CD4-positive, CD25-positive, alpha-beta regulatory T cell (primary cell): ENCODE data around the gene DDB1. TPM values are rescaled to one million over a fixed set of nuclear protein-coding genes. Genes with fewer than 3 reads are reported as not detected.

Experiments
- ATAC-seq, 2 donors: fragments of 150-1000 bp; cut with Tn5 transposase; one replicate each; pipeline ENCODE4 v1.10.0; 2021; ENCODE audit warnings: low read depth in 2 of 2, moderate number of reproducible peaks in 2 of 2, moderate library complexity in 1 of 2
- DNase-seq, 3 donors: peaks; one replicate each; pipeline versions ENCODE4 v3.0.0 to v3.0.0-alpha.2; 2012 to 2022; ENCODE audit warnings: mixed read lengths in 1 of 3
- H3K27ac ChIP-seq: one replicate; pipeline ENCODE4 v1.7.0; 2013; ENCODE audit warnings: mild to moderate bottlenecking, low read length; ENCODE audit not compliant: insufficient read depth, poor library complexity, severe bottlenecking
- H3K27me3 ChIP-seq: one replicate; pipeline ENCODE4 v1.7.0; 2013; ENCODE audit warnings: low read length; ENCODE audit not compliant: control insufficient read depth, insufficient read depth
- H3K36me3 ChIP-seq: one replicate; pipeline ENCODE4 v1.7.0; 2013; ENCODE audit warnings: mild to moderate bottlenecking, low read length, moderate library complexity; ENCODE audit not compliant: control insufficient read depth, insufficient read depth
- H3K4me1 ChIP-seq: 2 replicates; pipeline ENCODE4 v1.7.0; 2013; ENCODE audit warnings: mild to moderate bottlenecking, low read length; ENCODE audit not compliant: insufficient read depth, control insufficient read depth, poor library complexity, severe bottlenecking
- H3K4me3 ChIP-seq: one replicate; pipeline ENCODE4 v1.7.0; 2013; ENCODE audit warnings: low read depth, mild to moderate bottlenecking, low read length, moderate library complexity
- H3K9me3 ChIP-seq, 2 experiments: 1 replicate in 1 of 2; 2 replicates in 1 of 2; pipeline ENCODE4 v1.7.0; 2013; ENCODE audit warnings: low read length in 2 of 2, mild to moderate bottlenecking in 1 of 2, moderate library complexity in 1 of 2; ENCODE audit not compliant: control insufficient read depth in 2 of 2
- H3K27ac Mint-ChIP-seq, 3 donors: one replicate each; pipeline ENCODE4 v1.8.0; 2020 to 2022; ENCODE audit warnings: mild to moderate bottlenecking in 3 of 3, mixed read lengths in 3 of 3, moderate library complexity in 2 of 3
- H3K27me3 Mint-ChIP-seq: one replicate; pipeline ENCODE4 v1.8.0; 2022; ENCODE audit warnings: mild to moderate bottlenecking, mixed read lengths
- H3K36me3 Mint-ChIP-seq: one replicate; pipeline ENCODE4 v1.8.0; 2020; ENCODE audit warnings: mixed read lengths
- H3K4me1 Mint-ChIP-seq, 4 donors: one replicate each; pipeline ENCODE4 v1.8.0; 2020 to 2022; ENCODE audit warnings: mixed read lengths in 4 of 4, mild to moderate bottlenecking in 1 of 4
- H3K4me3 Mint-ChIP-seq, 4 donors: one replicate each; pipeline ENCODE4 v1.8.0; 2020 to 2022; ENCODE audit warnings: mild to moderate bottlenecking in 4 of 4, mixed read lengths in 4 of 4, moderate library complexity in 3 of 4
- H3K9me3 Mint-ChIP-seq, 7 donors: one replicate each; pipeline ENCODE4 v1.8.0; 2020 to 2022; ENCODE audit warnings: mixed read lengths in 7 of 7, mild to moderate bottlenecking in 3 of 7, moderate library complexity in 2 of 7
- polyA plus RNA-seq, 4 donors: library from polyadenylated mRNA; unstranded; fragments of 300-500 nt; fragmentation: Illumina TruSeq; gene quantifications; one replicate each; pipeline ENCODE4 v1.2.3, GENCODE V29; 2021
- total RNA-seq: library from RNA; stranded (reverse); gene quantifications from one replicate; pipeline ENCODE4 v1.2.3, GENCODE V29; 2022

Gene DDB1
- total and polyA plus RNA-seq, 5 donors from 2014 or later, result 117 to 158 (median 130) TPM

GRCh38 chr11:61337706-61338470 is 5.0 kb upstream of the DDB1 start:
- peaks cover 12% of the 10 kb centered on the region for H3K4me1 ChIP-seq
- H3K4me3 Mint-ChIP-seq, result no peak overlapping the region
- H3K9me3 ChIP-seq, result no peaks in the 10 kb centered on the region
- H3K27me3 Mint-ChIP-seq, result no peaks in the 10 kb centered on the region
- no peak for DNase-seq
- peaks cover 4% of the 10 kb centered on the region for H3K36me3 ChIP-seq
- no peak overlapping the region for H3K4me3 ChIP-seq
- H3K9me3 Mint-ChIP-seq, result no peaks in the 10 kb centered on the region
- H3K4me1 Mint-ChIP-seq, result peaks cover 0 to 32% (median 13%) of the 10 kb centered on the region in 4 donors
- no peak for ATAC-seq
- H3K36me3 Mint-ChIP-seq, result peaks cover 20% of the 10 kb centered on the region
- no peaks in the 10 kb centered on the region for H3K27me3 ChIP-seq
- no peak overlapping the region for H3K27ac ChIP-seq
- no peak overlapping the region for H3K27ac Mint-ChIP-seq

- Mint-ChIP-seq H3K36me3 (peaks cover 15% of the 10 kb centered on the region), H3K9me3 (no peaks in the 10 kb centered on the region), H3K27me3 (no peaks in the 10 kb centered on the region), H3K4me3 (peak overlapping the region in 3 of 4 donors; percentile 24 to 79 (median 78)), H3K4me1 (peaks cover 9 to 47% (median 26%) of the 10 kb centered on the region in 4 donors), H3K27ac (peak overlapping the region; percentile 80 to 94 (median 82))
- H3K36me3 ChIP-seq, result peaks cover 4% of the 10 kb centered on the region
- ATAC-seq (peak; percentile 57 to 62), DNase-seq (peak; percentile 69 to 92 (median 85))
- no peaks in the 10 kb centered on the region for H3K9me3 ChIP-seq
- peak overlapping the region; percentile 70 for H3K27ac ChIP-seq
- peaks cover 27% of the 10 kb centered on the region for H3K4me1 ChIP-seq
- no peak overlapping the region for H3K4me3 ChIP-seq
- H3K27me3 ChIP-seq, result no peaks in the 10 kb centered on the region
Observed at GRCh38 chr11:61336171-61336935, 3.4 kb upstream of the DDB1 start.

- peak overlapping the region; percentile 70 for H3K27ac ChIP-seq
Observed at GRCh38 chr11:61335355-61335710, 2.4 kb upstream of the DDB1 start.

GRCh38 chr11:61334434-61335354 is 1.8 kb upstream of the DDB1 start:
- no peaks in the 10 kb centered on the region for H3K27me3 ChIP-seq
- Mint-ChIP-seq H3K9me3 (no peaks in the 10 kb centered on the region), H3K4me1 (peaks cover 17 to 63% (median 39%) of the 10 kb centered on the region in 4 donors), H3K27me3 (no peaks in the 10 kb centered on the region), H3K4me3 (peak overlapping the region; percentile 32 to 98 (median 92)), H3K36me3 (peaks cover 15% of the 10 kb centered on the region), H3K27ac (peak overlapping the region; percentile 97 to 98 (median 98))
- peaks cover 5% of the 10 kb centered on the region for H3K36me3 ChIP-seq
- H3K4me1 ChIP-seq, result peaks cover 32% of the 10 kb centered on the region
- no peak overlapping the region for H3K27ac ChIP-seq
- no peak for DNase-seq
- no peaks in the 10 kb centered on the region for H3K9me3 ChIP-seq
- ATAC-seq, result no peak
- H3K4me3 ChIP-seq, result no peak overlapping the region

More at GRCh38 chr11:61335355-61335710, 2.4 kb upstream of the DDB1 start:
- no peaks in the 10 kb centered on the region for H3K27me3 Mint-ChIP-seq
- DNase-seq (no peak), ATAC-seq (no peak)
- peak overlapping the region in 2 of 3 donors; percentile 58 to 94 for H3K27ac Mint-ChIP-seq
- H3K4me1 ChIP-seq, result peaks cover 32% of the 10 kb centered on the region
- no peaks in the 10 kb centered on the region for H3K9me3 Mint-ChIP-seq
- H3K4me3 ChIP-seq, result no peak overlapping the region
- no peaks in the 10 kb centered on the region for H3K27me3 ChIP-seq
- H3K36me3 Mint-ChIP-seq, result peaks cover 10% of the 10 kb centered on the region
- H3K9me3 ChIP-seq, result no peaks in the 10 kb centered on the region
- H3K4me1 Mint-ChIP-seq, result peaks cover 10 to 57% (median 33%) of the 10 kb centered on the region in 4 donors
- H3K36me3 ChIP-seq, result peaks cover 2% of the 10 kb centered on the region
- H3K4me3 Mint-ChIP-seq, result peak overlapping the region in 2 of 4 donors; percentile 27 to 52

GRCh38 chr11:61333550-61334433 is 887 bp upstream of the DDB1 start:
- H3K4me1 ChIP-seq, result peaks cover 32% of the 10 kb centered on the region

GRCh38 chr11:61332281-61332796 is 566 bp downstream of the DDB1 start:
- no peaks in the 10 kb centered on the region for H3K9me3 Mint-ChIP-seq
- peak; percentile 3 to 15 (median 7) for DNase-seq

More at GRCh38 chr11:61333550-61334433, 887 bp upstream of the DDB1 start:
- H3K9me3 Mint-ChIP-seq, result no peaks in the 10 kb centered on the region
- Histone ChIP-seq H3K9me3 (no peaks in the 10 kb centered on the region), H3K36me3 (peaks cover 14% of the 10 kb centered on the region), H3K27me3 (no peaks in the 10 kb centered on the region), H3K27ac (peak overlapping the region; percentile 87), H3K4me3 (peak overlapping the region; percentile 83)
- ATAC-seq (no peak), DNase-seq (no peak)
- peaks cover 23 to 72% (median 47%) of the 10 kb centered on the region in 4 donors for H3K4me1 Mint-ChIP-seq
- H3K4me3 Mint-ChIP-seq, result peak overlapping the region; percentile 89 to 98 (median 96)
- peaks cover 19% of the 10 kb centered on the region for H3K36me3 Mint-ChIP-seq
- H3K27me3 Mint-ChIP-seq, result no peaks in the 10 kb centered on the region
- peak overlapping the region; percentile 97 to 98 (median 98) for H3K27ac Mint-ChIP-seq

More at GRCh38 chr11:61332281-61332796, 566 bp downstream of the DDB1 start:
- peak overlapping the region; percentile 89 to 98 (median 96) for H3K4me3 Mint-ChIP-seq
- H3K27ac Mint-ChIP-seq, result peak overlapping the region; percentile 95 to 98 (median 97)
- H3K27ac ChIP-seq, result peak overlapping the region; percentile 87
- no peak for ATAC-seq
- peaks cover 32% of the 10 kb centered on the region for H3K4me1 ChIP-seq
- H3K36me3 Mint-ChIP-seq, result peaks cover 25% of the 10 kb centered on the region
- H3K4me3 ChIP-seq, result peak overlapping the region; percentile 85
- no peaks in the 10 kb centered on the region for H3K27me3 ChIP-seq
- no peaks in the 10 kb centered on the region for H3K27me3 Mint-ChIP-seq
- peaks cover 26% of the 10 kb centered on the region for H3K36me3 ChIP-seq
- H3K9me3 ChIP-seq, result no peaks in the 10 kb centered on the region
- H3K4me1 Mint-ChIP-seq, result peaks cover 33 to 81% (median 57%) of the 10 kb centered on the region in 4 donors
